Inflammatory macrophage treated with lipopolysaccharide for 1 hour (primary cell): Measurements from ENCODE around the gene ATP5MC2.
"Not testable (repeated sequence)": the region's sequence is repeated elsewhere in the genome, so short reads cannot be mapped to it uniquely, and the experiment has no call there.

Experiments
- DNase-seq, 2 donors: peaks; one replicate each; pipeline ENCODE4 v3.0.0-alpha.2; 2020 to 2022

Gene ATP5MC2

GRCh38 chr12:53675701-53676607, at the start of gene ATP5MC2:
Gene ATP5MC2, minus strand, starts transcription at chr12:53676083. Its CDS starts 3,469 bp downstream, at chr12:53672614.
- DNase-seq, result peak; percentile 96 to 99

- DNase-seq, result no peak
These were observed 46.7 kb upstream of the ATP5MC2 start for GRCh38 chr12:53722450-53723041.

GRCh38 chr12:53720946-53721345, 45.1 kb upstream of the ATP5MC2 start:
- DNase-seq, result no peak

GRCh38 chr12:53719649-53720048, 43.8 kb upstream of the ATP5MC2 start:
- DNase-seq, result no peak

- not testable (repeated sequence) for DNase-seq
These were observed 42.7 kb upstream of the ATP5MC2 start for GRCh38 chr12:53718567-53718966.

- DNase-seq, result no peak
These were observed 41.4 kb upstream of the ATP5MC2 start for GRCh38 chr12:53717319-53717718.

- DNase-seq, result no peak
These were observed 38.1 kb upstream of the ATP5MC2 start for GRCh38 chr12:53714004-53714403.

- DNase-seq, result no peak
These were observed 37.6 kb upstream of the ATP5MC2 start for GRCh38 chr12:53713516-53713915.

GRCh38 chr12:53712059-53712643, 36.3 kb upstream of the ATP5MC2 start:
- DNase-seq, result no peak

- DNase-seq, result no peak
These were observed 34.2 kb upstream of the ATP5MC2 start for GRCh38 chr12:53710091-53710490.

GRCh38 chr12:53709671-53710070, 33.8 kb upstream of the ATP5MC2 start:
- DNase-seq, result no peak

GRCh38 chr12:53706080-53706479, 30.2 kb upstream of the ATP5MC2 start:
- no peak for DNase-seq

GRCh38 chr12:53703756-53704155, 27.9 kb upstream of the ATP5MC2 start:
- no peak for DNase-seq

- DNase-seq, result peak; percentile 38 to 73
These were observed 25.8 kb upstream of the ATP5MC2 start for GRCh38 chr12:53701518-53702264.

- no peak for DNase-seq
These were observed 24.7 kb upstream of the ATP5MC2 start for GRCh38 chr12:53700567-53700966.

GRCh38 chr12:53699678-53700025, 23.8 kb upstream of the ATP5MC2 start:
- DNase-seq, result no peak

- DNase-seq, result no peak
These were observed 23.2 kb upstream of the ATP5MC2 start for GRCh38 chr12:53698948-53699677.

- no peak for DNase-seq
These were observed 20.9 kb upstream of the ATP5MC2 start for GRCh38 chr12:53696655-53697331.

- DNase-seq, result peak; percentile 39 to 42
These were observed 20.4 kb upstream of the ATP5MC2 start for GRCh38 chr12:53696285-53696654.

- DNase-seq, result no peak
These were observed 19.6 kb upstream of the ATP5MC2 start for GRCh38 chr12:53695152-53696145.

- DNase-seq, result no peak
These were observed 18.9 kb upstream of the ATP5MC2 start for GRCh38 chr12:53694756-53695151.
